Adipocyte (in vitro differentiated cells): ENCODE measurements around the gene CDC34.
"Not testable (repeated sequence)": the region's sequence is repeated elsewhere in the genome, so short reads cannot be mapped to it uniquely, and the experiment has no call there.

Experiments used
- DNase-seq: peaks from one replicate; pipeline ENCODE4 v3.0.0-alpha.2; 2015; ENCODE audit warnings: low read depth
- H3K27me3 ChIP-seq: replicated peaks from 2 replicates; pipeline ENCODE4 v1.7.0; 2013; ENCODE audit warnings: mild to moderate bottlenecking, low read length, moderate library complexity; ENCODE audit not compliant: control insufficient read depth, insufficient read depth
- H3K36me3 ChIP-seq: 2 replicates; pipeline ENCODE4 v1.7.0; 2013; ENCODE audit warnings: low read length, mild to moderate bottlenecking, moderate library complexity; ENCODE audit not compliant: control insufficient read depth, insufficient read depth, severe bottlenecking
- H3K4me1 ChIP-seq: 2 replicates; pipeline ENCODE4 v1.7.0; 2013; ENCODE audit warnings: mild to moderate bottlenecking, low read length, moderate library complexity; ENCODE audit not compliant: control insufficient read depth, insufficient read depth
- H3K4me3 ChIP-seq: 2 replicates; pipeline ENCODE4 v1.7.0; 2013; ENCODE audit warnings: mild to moderate bottlenecking, low read length, moderate library complexity
- H3K9ac ChIP-seq: 2 replicates; pipeline ENCODE4 v1.7.0; 2013; ENCODE audit warnings: mild to moderate bottlenecking, low read length, moderate library complexity
- H3K9me3 ChIP-seq: 2 replicates; pipeline ENCODE4 v1.7.0; 2013; ENCODE audit warnings: mild to moderate bottlenecking, low read length, moderate library complexity; ENCODE audit not compliant: control insufficient read depth

CDC34 gene

DNA sequence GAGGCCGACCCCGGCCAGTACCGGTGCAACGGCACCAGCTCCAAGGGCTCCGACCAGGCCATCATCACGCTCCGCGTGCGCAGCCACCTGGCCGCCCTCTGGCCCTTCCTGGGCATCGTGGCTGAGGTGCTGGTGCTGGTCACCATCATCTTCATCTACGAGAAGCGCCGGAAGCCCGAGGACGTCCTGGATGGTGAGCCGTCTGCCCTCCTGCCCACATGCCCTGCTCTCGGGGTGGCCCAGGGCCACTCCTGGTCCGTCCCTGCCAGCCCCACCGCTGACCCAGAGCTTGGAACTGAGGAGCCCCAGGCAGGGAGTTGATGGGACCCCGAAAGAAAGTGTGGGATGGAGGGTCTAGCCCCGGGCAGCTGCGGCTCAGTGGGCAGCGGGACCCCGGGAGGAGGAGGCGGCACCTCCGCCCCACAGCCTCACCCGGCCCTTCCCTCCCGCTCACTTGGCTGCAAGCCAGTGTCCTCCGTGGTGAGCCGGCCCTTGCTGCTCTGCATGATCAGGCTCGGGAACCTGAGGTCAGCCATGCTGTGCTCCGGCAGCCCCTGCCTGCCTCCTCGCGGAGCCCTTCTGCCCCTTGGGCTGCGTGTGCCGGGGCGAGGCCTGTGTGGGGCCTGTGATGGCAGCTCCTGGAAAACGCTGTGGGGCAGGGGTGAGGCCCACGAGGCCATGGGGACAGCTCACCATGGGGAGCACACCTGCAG, 50.0 kb downstream of the CDC34 start:
- Histone ChIP-seq H3K36me3 (peaks cover 36% of the 10 kb centered on the region), H3K9ac (no peak overlapping the region), H3K4me3 (no peak overlapping the region), H3K27me3 (no peaks in the 10 kb centered on the region), H3K4me1 (peaks cover 22% of the 10 kb centered on the region), H3K9me3 (no peaks in the 10 kb centered on the region)
- no peak for DNase-seq

DNA sequence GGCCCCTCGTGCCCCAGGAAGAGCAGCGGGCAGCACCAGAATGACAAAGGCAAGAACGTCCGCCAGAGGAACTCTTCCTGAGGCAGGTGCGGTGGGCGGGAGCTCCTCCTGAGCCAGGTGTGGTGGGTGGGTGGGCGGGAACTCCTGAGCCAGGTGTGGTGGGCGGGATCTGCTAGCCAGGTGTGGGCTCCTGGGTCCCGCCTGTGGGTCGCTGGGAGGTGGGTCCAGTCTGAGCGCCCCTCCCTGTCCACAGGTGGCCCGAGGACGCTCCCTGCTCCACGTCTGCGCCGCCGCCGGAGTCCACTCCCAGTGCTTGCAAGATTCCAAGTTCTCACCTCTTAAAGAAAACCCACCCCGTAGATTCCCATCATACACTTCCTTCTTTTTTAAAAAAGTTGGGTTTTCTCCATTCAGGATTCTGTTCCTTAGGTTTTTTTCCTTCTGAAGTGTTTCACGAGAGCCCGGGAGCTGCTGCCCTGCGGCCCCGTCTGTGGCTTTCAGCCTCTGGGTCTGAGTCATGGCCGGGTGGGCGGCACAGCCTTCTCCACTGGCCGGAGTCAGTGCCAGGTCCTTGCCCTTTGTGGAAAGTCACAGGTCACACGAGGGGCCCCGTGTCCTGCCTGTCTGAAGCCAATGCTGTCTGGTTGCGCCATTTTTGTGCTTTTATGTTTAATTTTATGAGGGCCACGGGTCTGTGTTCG, 51.1 kb downstream of the CDC34 start:
- Histone ChIP-seq H3K4me3 (no peak overlapping the region), H3K36me3 (peaks cover 36% of the 10 kb centered on the region)
- peak; percentile 36 for DNase-seq

DNA sequence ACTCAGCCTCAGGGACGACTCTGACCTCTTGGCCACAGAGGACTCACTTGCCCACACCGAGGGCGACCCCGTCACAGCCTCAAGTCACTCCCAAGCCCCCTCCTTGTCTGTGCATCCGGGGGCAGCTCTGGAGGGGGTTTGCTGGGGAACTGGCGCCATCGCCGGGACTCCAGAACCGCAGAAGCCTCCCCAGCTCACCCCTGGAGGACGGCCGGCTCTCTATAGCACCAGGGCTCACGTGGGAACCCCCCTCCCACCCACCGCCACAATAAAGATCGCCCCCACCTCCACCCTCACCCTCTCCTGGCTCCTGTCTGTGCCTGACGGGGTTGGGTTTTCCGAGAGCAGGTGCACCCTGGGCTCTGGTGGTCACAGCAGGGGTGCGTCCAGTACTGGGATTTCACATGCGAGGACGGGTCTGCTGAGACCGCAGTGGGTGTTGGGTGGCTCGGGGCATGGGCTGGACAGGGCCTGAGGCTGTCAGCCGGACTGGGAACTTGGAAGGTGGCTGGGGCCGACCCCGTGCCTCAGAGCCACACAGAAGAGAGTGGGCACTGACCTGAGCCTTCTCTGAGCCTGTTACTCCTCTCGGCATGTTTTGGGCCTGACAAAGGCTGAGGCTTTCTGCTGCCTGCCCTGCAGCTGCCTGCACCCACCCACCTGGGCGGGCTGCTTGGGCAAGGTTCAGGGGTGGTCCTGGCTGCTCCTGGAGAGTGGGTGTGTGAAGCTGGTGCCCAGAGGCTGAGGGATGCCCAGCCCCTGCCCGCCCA, 51.8 kb downstream of the CDC34 start:
- H3K9ac ChIP-seq = no peak overlapping the region
- H3K4me1 ChIP-seq = peaks cover 20% of the 10 kb centered on the region
- DNase-seq = no peak
- peaks cover 36% of the 10 kb centered on the region for H3K36me3 ChIP-seq
- no peak overlapping the region for H3K4me3 ChIP-seq
- H3K27me3 ChIP-seq = no peaks in the 10 kb centered on the region
- no peaks in the 10 kb centered on the region for H3K9me3 ChIP-seq

More for the DNA sequence above, 51.1 kb downstream of the CDC34 start:
- Histone ChIP-seq H3K9ac (no peak overlapping the region), H3K27me3 (no peaks in the 10 kb centered on the region), H3K9me3 (no peaks in the 10 kb centered on the region), H3K4me1 (peaks cover 15% of the 10 kb centered on the region)

DNA sequence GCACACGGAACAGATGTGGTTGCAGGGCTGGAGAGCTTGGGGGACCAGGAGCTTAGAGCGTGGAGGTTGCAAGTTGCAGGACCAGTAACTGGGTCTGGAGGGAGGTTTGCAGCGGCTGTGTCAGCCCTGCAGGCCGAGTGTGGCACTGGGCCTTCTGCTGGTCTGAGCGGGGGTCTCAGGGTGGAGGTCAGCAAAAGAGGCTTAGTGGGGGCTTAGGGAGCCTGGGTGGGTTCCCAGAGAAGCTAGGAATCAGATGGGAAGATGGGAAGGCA, 52.3 kb downstream of the CDC34 start:
- no peaks in the 10 kb centered on the region for H3K27me3 ChIP-seq
- peaks cover 21% of the 10 kb centered on the region for H3K4me1 ChIP-seq
- no peak for DNase-seq
- H3K4me3 ChIP-seq = no peak overlapping the region
- H3K9me3 ChIP-seq = no peaks in the 10 kb centered on the region
- H3K36me3 ChIP-seq = peaks cover 36% of the 10 kb centered on the region
- H3K9ac ChIP-seq = no peak overlapping the region

DNA sequence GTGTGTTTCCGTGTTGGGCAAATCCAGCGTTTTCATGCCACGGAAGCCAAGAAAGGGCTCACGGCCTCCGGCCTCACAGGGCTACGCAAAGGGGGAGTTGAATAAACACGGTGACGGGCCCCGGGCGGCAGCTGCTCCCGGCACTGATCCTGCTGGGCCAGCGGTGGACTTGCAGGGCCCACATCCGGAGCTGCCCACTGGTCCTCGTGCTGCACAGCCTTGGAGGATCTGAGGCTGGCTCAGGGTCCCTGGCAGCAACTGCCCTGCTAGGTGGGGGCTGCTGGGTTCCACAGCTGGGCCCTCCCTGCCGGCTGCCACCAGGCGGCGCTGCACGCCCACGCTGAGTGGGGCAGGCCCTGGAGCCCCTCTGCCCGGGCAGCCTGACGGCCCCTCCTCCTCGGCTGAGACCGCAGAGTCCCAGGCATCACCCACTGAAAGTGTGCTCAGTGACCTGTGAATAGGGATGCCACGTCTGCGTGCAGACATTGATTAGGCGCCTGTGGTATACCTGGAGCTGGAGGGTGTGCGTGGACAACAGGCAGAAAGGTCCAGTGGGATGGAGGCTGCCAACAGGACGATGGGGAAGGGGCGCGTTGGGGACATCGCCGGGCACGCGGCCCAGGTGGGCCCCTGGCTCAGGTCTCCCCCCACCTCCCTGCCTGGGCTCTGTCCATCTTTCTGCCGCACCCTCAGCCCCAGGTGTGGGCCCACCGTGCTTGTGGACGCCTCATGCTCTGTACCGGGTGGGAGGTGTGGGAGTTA, 52.9 kb downstream of the CDC34 start:
- Histone ChIP-seq H3K4me1 (peaks cover 21% of the 10 kb centered on the region), H3K36me3 (peaks cover 36% of the 10 kb centered on the region), H3K9ac (no peak overlapping the region), H3K4me3 (no peak overlapping the region), H3K9me3 (no peaks in the 10 kb centered on the region), H3K27me3 (no peaks in the 10 kb centered on the region)
- DNase-seq = peak; percentile 66

DNA sequence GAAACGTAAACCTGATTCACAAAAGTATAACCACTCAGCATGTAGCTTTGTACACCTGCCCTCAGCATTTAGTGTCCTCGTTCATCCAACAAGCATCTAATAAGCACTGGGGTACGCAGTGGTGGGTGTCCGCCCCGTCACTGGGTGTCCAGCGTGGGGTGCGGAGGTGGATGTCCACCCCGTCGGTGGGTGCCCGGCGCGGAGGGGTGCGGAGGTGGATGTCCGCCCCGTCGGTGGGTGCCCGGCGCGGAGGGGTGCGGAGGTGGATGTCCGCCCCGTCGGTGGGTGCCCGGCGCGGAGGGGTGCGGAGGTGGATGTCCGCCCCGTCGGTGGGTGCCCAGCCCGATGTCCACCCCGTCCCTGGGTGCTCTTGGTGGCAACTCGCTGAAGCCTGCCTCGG, 53.6 kb downstream of the CDC34 start:
- H3K4me1 ChIP-seq = peaks cover 21% of the 10 kb centered on the region
- not testable (repeated sequence) for H3K4me3 ChIP-seq, H3K9me3 ChIP-seq, H3K9ac ChIP-seq, DNase-seq, H3K27me3 ChIP-seq
- peaks cover 28% of the 10 kb centered on the region for H3K36me3 ChIP-seq

DNA sequence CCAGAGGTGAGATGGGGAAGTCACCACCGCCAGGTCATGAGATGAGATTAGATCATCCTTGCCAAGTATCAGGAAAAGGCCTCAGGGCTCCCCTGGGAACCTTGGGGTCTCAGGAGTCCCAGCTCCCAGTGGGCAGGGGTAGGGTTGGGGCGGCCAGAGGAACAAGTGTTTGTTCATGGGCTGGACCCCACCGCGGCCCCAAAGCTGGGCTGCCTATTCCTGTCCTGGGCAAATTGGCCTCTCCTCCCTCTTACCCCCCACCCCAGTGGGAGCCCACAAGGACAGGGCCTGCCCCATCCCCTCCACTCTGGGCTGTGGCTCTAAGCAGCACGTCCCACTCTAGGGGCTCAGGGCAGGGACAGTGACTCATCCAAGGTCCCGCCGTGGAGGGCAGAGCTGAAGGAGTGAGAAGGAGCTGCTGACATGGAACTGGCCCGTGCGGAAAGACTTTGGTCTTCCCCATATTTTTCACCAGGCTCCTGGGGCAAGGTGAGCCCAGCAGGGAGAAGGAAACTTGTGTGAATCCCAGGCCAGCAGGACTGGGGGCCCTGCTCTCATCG, 54.1 kb downstream of the CDC34 start:
- peaks cover 23% of the 10 kb centered on the region for H3K36me3 ChIP-seq
- DNase-seq = no peak

DNA sequence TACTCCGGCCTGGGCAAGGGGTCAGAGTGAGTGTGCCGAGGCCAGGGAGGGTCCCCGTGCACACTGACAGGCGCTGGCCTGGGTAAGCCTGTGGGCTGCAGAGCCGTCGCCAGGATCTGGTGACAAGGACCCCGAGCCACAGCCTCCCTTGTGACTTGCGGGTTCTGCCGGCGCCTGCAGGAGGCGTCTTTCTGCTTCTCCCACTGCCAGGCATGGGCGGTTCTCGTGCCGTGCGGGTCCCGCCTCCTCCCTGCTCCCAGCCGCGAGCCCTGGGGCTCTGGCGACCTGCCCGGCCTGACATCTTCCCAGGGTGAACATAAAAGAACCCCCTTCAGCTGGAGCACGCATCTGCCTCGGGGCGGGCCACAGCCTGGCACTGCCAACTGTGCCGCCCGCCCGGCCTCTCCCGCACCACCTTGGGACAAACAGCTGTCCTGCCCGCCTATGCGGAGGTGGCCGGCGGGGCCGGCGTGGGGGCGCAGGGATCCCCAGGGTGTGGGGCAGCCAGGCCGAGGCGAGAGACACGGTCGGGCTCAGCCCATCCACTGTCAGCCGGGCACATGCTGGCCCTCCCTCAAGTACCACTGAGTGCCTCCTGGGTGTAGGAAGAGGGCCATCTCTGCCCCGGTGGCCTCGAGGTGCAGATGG, 56.7 kb downstream of the CDC34 start:
- DNase-seq = peak; percentile 93
- Histone ChIP-seq H3K4me3 (no peak overlapping the region), H3K9me3 (no peaks in the 10 kb centered on the region), H3K36me3 (peaks cover 5% of the 10 kb centered on the region), H3K27me3 (peaks cover 5% of the 10 kb centered on the region), H3K9ac (no peak overlapping the region), H3K4me1 (peaks cover 14% of the 10 kb centered on the region)

More for the DNA sequence above, 54.1 kb downstream of the CDC34 start:
- Histone ChIP-seq H3K4me1 (peaks cover 21% of the 10 kb centered on the region), H3K27me3 (no peaks in the 10 kb centered on the region), H3K9me3 (no peaks in the 10 kb centered on the region), H3K4me3 (no peak overlapping the region), H3K9ac (no peak overlapping the region)

DNA sequence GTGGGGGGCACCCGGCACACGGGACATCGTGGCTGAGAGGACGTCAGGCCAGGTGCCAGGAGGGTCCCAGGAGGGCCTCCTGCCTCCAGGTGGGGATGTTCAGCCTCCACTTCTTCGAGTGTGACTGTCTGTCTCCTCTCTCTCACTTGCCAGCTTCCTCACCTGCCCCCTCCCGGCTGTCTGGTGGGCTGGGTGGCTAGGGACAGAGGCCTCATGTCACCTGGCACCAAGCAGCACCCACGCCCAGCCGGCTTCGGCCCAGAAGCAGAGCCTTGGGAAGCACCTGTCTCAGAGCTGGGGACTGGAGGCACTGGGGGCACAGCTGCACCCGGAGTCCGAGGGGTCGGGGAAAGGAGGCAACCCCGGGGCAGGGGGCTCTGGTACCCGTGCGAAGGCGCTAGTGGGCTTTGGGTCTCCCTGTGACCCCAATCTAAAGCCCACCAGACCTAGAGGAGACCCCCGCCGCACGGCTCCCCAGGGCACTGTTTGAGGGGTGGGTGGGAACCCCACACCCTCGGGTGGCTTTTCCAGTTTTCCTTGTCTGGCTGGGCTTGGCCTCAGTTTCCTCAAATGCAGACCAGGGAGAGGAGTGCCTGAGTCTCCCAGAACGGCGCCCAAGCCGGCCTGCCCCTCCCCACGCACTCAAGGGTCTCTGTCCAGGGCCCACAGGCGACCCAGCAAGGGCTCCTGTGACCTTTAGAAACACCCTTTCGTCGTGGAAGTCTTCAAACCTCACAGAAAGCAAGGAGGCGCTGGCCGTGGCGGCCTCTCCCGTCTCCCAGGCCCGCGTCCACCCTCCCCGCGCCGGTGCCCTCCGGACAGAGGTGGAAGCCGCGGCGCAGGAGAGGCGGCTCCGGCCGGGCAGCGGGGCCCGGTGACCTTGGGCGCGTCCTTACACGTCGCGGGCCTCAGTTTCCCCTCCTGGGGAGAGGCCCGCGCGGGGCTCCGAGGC, 57.5 kb downstream of the CDC34 start:
- no peaks in the 10 kb centered on the region for H3K9me3 ChIP-seq
- H3K36me3 ChIP-seq = no peaks in the 10 kb centered on the region
- DNase-seq = peak; percentile 34
- H3K27me3 ChIP-seq = peaks cover 5% of the 10 kb centered on the region
- no peak overlapping the region for H3K4me3 ChIP-seq
- no peak overlapping the region for H3K9ac ChIP-seq
- H3K4me1 ChIP-seq = peaks cover 8% of the 10 kb centered on the region
